Measurements from ENCODE around the gene COL23A1.

DNA sequence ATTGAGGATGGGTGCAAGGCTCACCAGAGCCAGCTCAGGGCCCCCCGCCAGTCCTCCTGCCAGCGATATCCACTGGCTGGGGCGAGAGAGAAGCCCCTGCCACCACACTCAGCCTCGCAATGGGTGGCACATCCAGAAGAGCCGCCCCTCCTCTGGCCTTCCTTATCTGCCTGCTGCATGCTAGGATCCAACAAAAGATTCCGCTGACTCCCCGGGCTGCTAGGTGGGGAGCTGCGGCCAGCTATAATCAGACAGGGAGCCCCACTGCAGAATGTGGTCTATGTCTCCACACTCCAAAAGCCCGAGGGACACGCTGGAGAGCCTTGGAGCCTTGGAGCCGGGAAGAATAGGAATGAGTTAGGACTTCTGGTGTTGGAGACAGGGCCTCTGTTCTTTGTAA, 32.8 kb downstream of the COL23A1 start:
- TF ChIP-seq, protein P1, sequence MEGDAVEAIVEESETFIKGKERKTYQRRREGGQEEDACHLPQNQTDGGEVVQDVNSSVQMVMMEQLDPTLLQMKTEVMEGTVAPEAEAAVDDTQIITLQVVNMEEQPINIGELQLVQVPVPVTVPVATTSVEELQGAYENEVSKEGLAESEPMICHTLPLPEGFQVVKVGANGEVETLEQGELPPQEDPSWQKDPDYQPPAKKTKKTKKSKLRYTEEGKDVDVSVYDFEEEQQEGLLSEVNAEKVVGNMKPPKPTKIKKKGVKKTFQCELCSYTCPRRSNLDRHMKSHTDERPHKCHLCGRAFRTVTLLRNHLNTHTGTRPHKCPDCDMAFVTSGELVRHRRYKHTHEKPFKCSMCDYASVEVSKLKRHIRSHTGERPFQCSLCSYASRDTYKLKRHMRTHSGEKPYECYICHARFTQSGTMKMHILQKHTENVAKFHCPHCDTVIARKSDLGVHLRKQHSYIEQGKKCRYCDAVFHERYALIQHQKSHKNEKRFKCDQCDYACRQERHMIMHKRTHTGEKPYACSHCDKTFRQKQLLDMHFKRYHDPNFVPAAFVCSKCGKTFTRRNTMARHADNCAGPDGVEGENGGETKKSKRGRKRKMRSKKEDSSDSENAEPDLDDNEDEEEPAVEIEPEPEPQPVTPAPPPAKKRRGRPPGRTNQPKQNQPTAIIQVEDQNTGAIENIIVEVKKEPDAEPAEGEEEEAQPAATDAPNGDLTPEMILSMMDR (optimal IDR thresholded peaks at IDR 0.05 in 1 of 3, IDR thresholded peaks at IDR 0.05 in 1 of 3, conservative IDR thresholded peaks at IDR 0.05 in 1 of 3; ENCODE audit: extremely low read depth in 1 of 3, insufficient read depth in 2 of 3, low read length in 3 of 3) = no peak
- no peak for TF ChIP-seq EZH2 (IDR thresholded peaks at IDR 0.05; ENCODE audit: low read length)
